Liver (tissue), 3 donors: ENCODE data around the gene STK35.

Experiments
- RAD21 ChIP-seq, 2 donors: IDR thresholded peaks; 2 replicates each; pipeline ENCODE4 v1.6.1; 2016; ENCODE audit warnings: antibody characterized with exemption in 2 of 2, mild to moderate bottlenecking in 2 of 2
- TF ChIP-seq, protein P1 (sequence below): fragments of 150-350 bp; IDR thresholded peaks from 2 replicates; pipeline ENCODE4 v1.5.1; 2017; ENCODE audit warnings: improper control_type of control experiment, low read depth, low read length; ENCODE audit not compliant: missing input control
- TF ChIP-seq, protein P2 (sequence below): IDR thresholded peaks from 2 replicates; pipeline ENCODE4 v1.6.1; 2016; ENCODE audit warnings: antibody characterized with exemption, mild to moderate bottlenecking
- donor health status: healthy.
- donor health status: healthy.

DNA sequence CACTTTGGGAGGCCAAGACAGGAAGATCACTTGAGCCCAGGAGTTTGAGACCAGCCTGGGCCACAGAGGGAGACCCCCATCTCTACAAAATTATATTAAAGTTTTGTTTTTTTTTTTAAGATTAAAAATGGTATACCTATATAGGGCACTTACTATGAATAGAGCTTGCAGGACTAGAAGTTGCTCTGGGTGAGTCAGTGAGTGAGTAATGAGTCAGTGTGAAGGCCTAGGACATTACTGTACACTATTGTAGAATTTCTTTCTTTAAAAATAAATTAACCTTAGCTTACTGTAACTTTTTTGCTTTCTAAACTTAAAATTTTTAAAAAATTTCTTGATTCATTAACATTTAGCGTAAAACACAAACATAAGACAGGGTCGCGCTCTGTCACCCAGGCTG, 29.7 kb downstream of the STK35 start:
- TF ChIP-seq, protein P1, sequence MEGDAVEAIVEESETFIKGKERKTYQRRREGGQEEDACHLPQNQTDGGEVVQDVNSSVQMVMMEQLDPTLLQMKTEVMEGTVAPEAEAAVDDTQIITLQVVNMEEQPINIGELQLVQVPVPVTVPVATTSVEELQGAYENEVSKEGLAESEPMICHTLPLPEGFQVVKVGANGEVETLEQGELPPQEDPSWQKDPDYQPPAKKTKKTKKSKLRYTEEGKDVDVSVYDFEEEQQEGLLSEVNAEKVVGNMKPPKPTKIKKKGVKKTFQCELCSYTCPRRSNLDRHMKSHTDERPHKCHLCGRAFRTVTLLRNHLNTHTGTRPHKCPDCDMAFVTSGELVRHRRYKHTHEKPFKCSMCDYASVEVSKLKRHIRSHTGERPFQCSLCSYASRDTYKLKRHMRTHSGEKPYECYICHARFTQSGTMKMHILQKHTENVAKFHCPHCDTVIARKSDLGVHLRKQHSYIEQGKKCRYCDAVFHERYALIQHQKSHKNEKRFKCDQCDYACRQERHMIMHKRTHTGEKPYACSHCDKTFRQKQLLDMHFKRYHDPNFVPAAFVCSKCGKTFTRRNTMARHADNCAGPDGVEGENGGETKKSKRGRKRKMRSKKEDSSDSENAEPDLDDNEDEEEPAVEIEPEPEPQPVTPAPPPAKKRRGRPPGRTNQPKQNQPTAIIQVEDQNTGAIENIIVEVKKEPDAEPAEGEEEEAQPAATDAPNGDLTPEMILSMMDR: no peak
- no peak for TF ChIP-seq RAD21 (IDR thresholded peaks at IDR 0.05)
- TF ChIP-seq, protein P2, sequence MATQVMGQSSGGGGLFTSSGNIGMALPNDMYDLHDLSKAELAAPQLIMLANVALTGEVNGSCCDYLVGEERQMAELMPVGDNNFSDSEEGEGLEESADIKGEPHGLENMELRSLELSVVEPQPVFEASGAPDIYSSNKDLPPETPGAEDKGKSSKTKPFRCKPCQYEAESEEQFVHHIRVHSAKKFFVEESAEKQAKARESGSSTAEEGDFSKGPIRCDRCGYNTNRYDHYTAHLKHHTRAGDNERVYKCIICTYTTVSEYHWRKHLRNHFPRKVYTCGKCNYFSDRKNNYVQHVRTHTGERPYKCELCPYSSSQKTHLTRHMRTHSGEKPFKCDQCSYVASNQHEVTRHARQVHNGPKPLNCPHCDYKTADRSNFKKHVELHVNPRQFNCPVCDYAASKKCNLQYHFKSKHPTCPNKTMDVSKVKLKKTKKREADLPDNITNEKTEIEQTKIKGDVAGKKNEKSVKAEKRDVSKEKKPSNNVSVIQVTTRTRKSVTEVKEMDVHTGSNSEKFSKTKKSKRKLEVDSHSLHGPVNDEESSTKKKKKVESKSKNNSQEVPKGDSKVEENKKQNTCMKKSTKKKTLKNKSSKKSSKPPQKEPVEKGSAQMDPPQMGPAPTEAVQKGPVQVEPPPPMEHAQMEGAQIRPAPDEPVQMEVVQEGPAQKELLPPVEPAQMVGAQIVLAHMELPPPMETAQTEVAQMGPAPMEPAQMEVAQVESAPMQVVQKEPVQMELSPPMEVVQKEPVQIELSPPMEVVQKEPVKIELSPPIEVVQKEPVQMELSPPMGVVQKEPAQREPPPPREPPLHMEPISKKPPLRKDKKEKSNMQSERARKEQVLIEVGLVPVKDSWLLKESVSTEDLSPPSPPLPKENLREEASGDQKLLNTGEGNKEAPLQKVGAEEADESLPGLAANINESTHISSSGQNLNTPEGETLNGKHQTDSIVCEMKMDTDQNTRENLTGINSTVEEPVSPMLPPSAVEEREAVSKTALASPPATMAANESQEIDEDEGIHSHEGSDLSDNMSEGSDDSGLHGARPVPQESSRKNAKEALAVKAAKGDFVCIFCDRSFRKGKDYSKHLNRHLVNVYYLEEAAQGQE: no peak
